HUES6 (cell line): ENCODE data around the gene HOXD8.

Experiments used
- H3K27ac ChIP-seq: 2 replicates; pipeline ENCODE4 v1.7.0; 2013; ENCODE audit warnings: low read depth, mild to moderate bottlenecking, low read length, inconsistent platforms
- H3K27me3 ChIP-seq: 2 replicates; pipeline ENCODE4 v1.6.1; 2013; ENCODE audit warnings: low read length; ENCODE audit not compliant: control insufficient read depth, insufficient read depth
- H3K36me3 ChIP-seq: 2 replicates; pipeline ENCODE4 v1.6.1; 2013; ENCODE audit warnings: low read length; ENCODE audit not compliant: control insufficient read depth, insufficient read depth
- H3K4me1 ChIP-seq: 2 replicates; pipeline ENCODE4 v1.6.1; 2013; ENCODE audit warnings: low read length; ENCODE audit not compliant: control insufficient read depth, insufficient read depth
- H3K4me3 ChIP-seq: 2 replicates; pipeline ENCODE4 v1.5.1; 2013; ENCODE audit warnings: low read depth, low read length
- H3K9ac ChIP-seq: one replicate; pipeline ENCODE4 v1.6.1; 2013; ENCODE audit warnings: mild to moderate bottlenecking, low read length
- H3K9me3 ChIP-seq: 2 replicates; pipeline ENCODE4 v1.6.1; 2013; ENCODE audit warnings: low read depth, low read length; ENCODE audit not compliant: control insufficient read depth, insufficient read depth

The HOXD8 gene

GRCh38 chr2:176146101-176146500, 16.6 kb downstream of the HOXD8 start:
- peaks cover 100% of the 10 kb centered on the region for H3K27me3 ChIP-seq
- no peak overlapping the region; the same call in 1 of the 2 replicates for H3K4me3 ChIP-seq
- peaks cover 8% of the 10 kb centered on the region for H3K4me1 ChIP-seq
- no peak overlapping the region for H3K27ac ChIP-seq
- H3K36me3 ChIP-seq = no peaks in the 10 kb centered on the region
- no peaks in the 10 kb centered on the region for H3K9me3 ChIP-seq
- peak overlapping the region; percentile 31 for H3K9ac ChIP-seq

DNA sequence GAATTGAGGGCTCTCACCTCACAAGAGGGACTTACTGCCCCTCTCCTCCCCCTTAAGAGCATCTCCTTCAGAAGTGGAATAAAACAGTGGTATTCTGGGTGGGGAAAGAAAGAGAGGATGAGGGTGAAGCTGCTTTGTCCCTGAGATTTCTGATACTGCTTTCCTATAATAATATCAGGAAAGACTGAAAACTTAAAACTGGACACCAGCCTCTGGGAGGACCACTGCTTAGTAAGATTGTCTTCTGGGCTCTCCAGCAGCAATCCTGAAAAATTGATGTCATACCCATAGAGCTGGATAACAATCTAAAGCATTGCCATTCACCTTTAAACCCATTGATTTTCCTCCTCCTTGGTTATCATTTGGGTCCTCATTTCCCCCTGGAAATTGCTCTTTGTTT, 17.1 kb downstream of the HOXD8 start:
- H3K9me3 ChIP-seq = no peaks in the 10 kb centered on the region
- no peaks in the 10 kb centered on the region for H3K36me3 ChIP-seq
- H3K4me1 ChIP-seq = peaks cover 8% of the 10 kb centered on the region
- peak overlapping the region; percentile 31 for H3K9ac ChIP-seq
- H3K27me3 ChIP-seq = peaks cover 100% of the 10 kb centered on the region
- no peak overlapping the region for H3K27ac ChIP-seq
- peak overlapping the region; percentile 16; the same call in 1 of the 2 replicates for H3K4me3 ChIP-seq

DNA sequence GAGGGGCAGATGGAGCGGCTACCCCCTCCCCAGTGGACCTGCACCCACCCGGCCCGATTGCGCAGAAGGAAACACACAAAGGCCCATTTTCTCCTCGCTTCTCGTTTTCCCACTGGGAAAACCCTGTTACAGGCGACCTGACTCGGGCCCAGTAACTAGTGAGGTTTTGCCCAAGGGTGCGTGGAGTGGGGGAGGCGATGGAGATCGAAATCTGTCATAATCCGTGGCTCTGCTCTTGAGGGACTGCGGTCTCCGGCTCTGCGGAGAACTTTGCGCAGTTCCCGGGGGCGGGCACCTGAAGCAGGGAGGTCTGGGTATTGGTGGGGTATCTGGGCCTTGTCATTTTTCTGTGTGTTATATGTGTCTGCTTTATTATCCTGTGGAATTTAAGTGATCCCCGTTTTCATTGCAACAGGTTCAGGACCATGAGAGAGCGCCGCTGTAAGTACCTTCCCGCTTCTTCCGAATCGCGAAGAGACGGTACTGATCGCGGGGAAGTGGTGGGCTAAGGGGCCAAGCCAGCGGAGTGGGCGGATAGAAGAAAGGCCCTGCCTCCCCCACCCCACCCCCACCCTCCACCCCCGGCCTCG, 17.8 kb downstream of the HOXD8 start:
- Histone ChIP-seq H3K9me3 (no peaks in the 10 kb centered on the region), H3K4me3 (no peak overlapping the region; the same call in 1 of the 2 replicates), H3K4me1 (peaks cover 11% of the 10 kb centered on the region), H3K36me3 (no peaks in the 10 kb centered on the region), H3K27ac (no peak overlapping the region), H3K9ac (peak overlapping the region; percentile 31), H3K27me3 (peaks cover 100% of the 10 kb centered on the region)

DNA sequence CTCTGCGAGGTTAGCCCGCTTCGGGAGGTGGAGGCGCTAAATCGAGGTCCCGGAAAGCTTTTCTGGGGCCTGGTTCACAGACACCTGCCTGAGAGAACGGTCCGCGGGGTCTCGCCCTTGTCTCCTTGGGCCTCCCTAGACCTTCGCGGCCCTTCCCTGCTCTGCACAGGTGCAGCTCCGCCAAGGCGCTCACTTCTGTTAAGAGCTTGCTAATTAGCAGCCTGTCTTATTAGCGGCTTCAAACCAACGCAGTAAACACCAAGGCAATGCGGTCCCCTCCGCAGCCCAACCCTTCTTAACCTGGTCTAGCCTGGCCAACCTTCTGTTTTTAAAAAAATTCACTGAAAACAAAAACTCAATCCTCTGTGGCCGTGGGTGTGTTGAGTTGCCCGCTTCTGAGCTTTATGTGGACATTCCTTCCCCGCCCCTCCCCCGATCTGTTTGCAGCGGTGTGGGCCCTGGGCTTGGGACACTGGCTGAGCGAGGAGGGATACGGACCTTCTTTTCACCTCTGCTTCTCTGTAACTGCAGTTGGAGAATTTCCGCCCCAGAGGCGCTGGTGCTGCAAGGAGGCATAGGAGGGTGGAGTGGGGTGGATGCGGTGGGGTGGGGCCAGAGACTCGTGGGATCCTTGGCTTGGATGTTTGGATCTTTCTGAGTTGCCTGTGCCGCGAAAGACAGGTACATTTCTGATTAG, 18.4 kb downstream of the HOXD8 start:
- peak overlapping the region; percentile 12; the same call in 1 of the 2 replicates for H3K4me3 ChIP-seq
- no peak overlapping the region for H3K27ac ChIP-seq
- peaks cover 100% of the 10 kb centered on the region for H3K27me3 ChIP-seq

DNA sequence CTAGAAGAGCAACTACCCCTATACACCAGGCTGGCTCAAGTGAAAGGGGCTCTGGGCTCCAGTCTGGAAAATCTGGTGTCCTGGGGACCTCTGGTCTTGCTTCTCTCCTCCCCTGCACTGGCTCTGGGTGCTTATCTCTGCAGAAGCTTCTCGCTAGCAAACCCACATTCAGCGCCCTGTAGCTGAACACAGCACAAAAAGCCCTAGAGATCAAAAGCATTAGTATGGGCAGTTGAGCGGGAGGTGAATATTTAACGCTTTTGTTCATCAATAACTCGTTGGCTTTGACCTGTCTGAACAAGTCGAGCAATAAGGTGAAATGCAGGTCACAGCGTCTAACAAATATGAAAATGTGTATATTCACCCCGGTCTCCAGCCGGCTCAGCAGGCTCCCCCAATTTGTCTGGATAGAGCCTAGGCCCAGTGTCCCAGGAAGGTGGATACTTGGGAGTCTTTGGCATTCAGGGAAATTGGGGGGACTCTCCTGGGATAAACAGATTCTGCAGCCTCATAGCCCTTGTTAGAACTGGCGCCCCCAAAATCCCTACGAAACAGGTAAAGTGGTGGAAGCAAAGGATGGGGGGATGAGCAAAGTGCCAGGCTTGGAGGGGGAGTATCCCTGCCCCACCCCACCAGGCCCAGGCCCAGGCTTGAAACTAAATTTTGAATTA, 19.4 kb downstream of the HOXD8 start:
- H3K27me3 ChIP-seq = peaks cover 100% of the 10 kb centered on the region
- peak overlapping the region; percentile 12; the same call in 1 of the 2 replicates for H3K4me3 ChIP-seq
- H3K9ac ChIP-seq = peak overlapping the region; percentile 56
- H3K4me1 ChIP-seq = peaks cover 11% of the 10 kb centered on the region
- H3K36me3 ChIP-seq = no peaks in the 10 kb centered on the region
- H3K9me3 ChIP-seq = no peaks in the 10 kb centered on the region
- no peak overlapping the region for H3K27ac ChIP-seq

More for the DNA sequence above, 18.4 kb downstream of the HOXD8 start:
- Histone ChIP-seq H3K9me3 (no peaks in the 10 kb centered on the region), H3K4me1 (peaks cover 11% of the 10 kb centered on the region), H3K36me3 (no peaks in the 10 kb centered on the region), H3K9ac (peak overlapping the region; percentile 28)

GRCh38 chr2:176149481-176149938, 20.0 kb downstream of the HOXD8 start:
- Histone ChIP-seq H3K4me3 (peak overlapping the region; percentile 2; the same call in 1 of the 2 replicates), H3K4me1 (peaks cover 11% of the 10 kb centered on the region), H3K9ac (peak overlapping the region; percentile 56), H3K9me3 (no peaks in the 10 kb centered on the region), H3K27ac (no peak overlapping the region), H3K36me3 (no peaks in the 10 kb centered on the region), H3K27me3 (peaks cover 100% of the 10 kb centered on the region)

GRCh38 chr2:176149939-176150583, 20.6 kb downstream of the HOXD8 start:
- Histone ChIP-seq H3K27me3 (peaks cover 100% of the 10 kb centered on the region), H3K4me1 (peaks cover 16% of the 10 kb centered on the region), H3K4me3 (peak overlapping the region; percentile 2; the same call in 1 of the 2 replicates), H3K9me3 (no peaks in the 10 kb centered on the region), H3K9ac (peak overlapping the region; percentile 56), H3K27ac (no peak overlapping the region), H3K36me3 (no peaks in the 10 kb centered on the region)

DNA sequence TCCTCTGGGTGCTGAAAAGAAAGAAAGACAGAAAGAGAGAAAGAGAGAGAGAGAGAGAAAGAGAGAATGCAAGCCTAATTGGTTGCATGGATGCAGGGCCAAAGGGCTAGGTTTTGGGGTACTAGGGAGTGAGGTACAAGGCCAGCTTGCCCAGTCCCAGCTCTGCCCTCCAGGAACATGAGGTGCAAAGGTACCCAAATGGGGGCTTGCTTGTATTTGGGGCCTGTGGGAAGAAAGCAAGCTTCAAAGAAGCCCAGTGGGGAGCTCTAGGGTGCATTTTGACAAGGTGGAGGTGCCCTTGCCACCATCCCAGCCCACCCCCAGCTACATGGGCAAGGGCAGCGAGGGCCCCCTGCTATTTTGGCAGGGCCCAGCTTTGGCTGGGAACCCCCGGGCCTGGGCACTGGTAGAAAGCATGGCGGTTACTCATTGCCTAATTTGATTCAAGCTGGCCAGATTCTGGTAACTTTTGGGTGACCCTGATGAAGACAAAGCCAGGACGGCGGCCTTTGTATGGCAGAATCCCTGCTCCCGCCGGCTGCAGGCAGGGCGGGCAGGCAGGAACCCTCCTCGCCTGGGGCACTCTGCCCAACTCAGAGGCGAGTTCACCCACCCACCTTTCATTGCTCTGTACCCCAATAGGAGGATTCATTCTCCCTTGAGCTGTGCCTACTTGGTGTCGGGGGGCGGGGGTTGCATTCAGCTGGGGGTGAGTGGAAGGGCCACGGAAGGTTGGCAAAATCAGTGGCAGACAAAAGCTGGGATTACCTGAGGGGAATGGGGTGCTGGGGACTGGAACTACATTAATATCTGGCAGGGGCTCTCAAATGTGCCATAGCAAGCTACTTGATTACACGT, 21.3 kb downstream of the HOXD8 start:
- Histone ChIP-seq H3K9ac (peak overlapping the region; percentile 7), H3K4me1 (peaks cover 23% of the 10 kb centered on the region), H3K36me3 (no peaks in the 10 kb centered on the region), H3K27ac (no peak overlapping the region), H3K27me3 (peaks cover 100% of the 10 kb centered on the region), H3K4me3 (peak overlapping the region; percentile 48; the same call in 1 of the 2 replicates), H3K9me3 (no peaks in the 10 kb centered on the region)

DNA sequence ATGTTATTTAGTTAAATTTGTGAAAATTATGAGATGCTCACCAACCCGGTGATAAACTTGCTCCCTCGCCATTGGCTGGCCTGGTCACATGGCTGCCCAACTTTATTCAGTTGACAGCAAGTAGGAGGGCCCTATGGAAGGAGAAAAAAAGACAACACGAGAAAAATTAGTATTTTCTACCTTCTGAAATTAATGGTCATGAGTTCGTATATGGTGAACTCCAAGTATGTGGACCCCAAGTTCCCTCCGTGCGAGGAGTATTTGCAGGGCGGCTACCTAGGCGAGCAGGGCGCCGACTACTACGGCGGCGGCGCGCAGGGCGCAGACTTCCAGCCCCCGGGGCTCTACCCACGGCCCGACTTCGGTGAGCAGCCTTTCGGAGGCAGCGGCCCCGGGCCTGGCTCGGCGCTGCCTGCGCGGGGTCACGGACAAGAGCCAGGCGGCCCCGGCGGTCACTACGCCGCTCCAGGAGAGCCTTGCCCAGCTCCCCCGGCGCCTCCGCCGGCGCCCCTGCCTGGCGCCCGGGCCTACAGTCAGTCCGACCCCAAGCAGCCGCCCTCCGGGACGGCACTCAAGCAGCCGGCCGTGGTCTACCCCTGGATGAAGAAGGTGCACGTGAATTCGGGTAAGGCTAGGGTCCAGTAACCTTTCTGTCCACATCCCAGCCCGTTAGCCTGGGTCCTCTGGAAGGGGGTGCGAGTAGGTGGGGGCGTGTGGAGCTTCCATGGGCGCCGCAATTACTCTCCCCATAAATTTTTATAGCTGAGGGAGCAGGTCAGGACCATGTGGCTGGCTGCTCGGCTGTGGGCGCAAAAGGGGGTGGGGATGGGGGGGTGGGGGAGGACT, 22.2 kb downstream of the HOXD8 start, which contains the start of gene HOXD4:
Gene HOXD4, plus strand, starts transcription at position 109 of the 846 bp plus-strand sequence. Its CDS starts 84 bp downstream, at position 193.
- no peak within 1 kb of the TSS for H3K27ac ChIP-seq
- peaks cover 23% of the 10 kb centered on the region for H3K4me1 ChIP-seq
- H3K9me3 ChIP-seq = no peaks in the 10 kb centered on the region
- H3K9ac ChIP-seq = peak within 1 kb of the TSS; percentile 61
- H3K4me3 ChIP-seq = peak within 1 kb of the TSS; percentile 48
- H3K36me3 ChIP-seq = no peaks in the 10 kb centered on the region
- H3K27me3 ChIP-seq = peaks cover 100% of the 10 kb centered on the region
